Astrocyte (in vitro differentiated cells and primary cell): Measurements from ENCODE around the gene DSCAM. TPM values are rescaled to one million over a fixed set of nuclear protein-coding genes. Genes with fewer than 3 reads are reported as not detected.

ENCODE experiments used
- DNase-seq: peaks from one replicate; pipeline ENCODE4 v3.0.0-alpha.2; 2010; ENCODE audit warnings: low read depth
- FAIRE-seq: peaks from 2 replicates; lab custom pipeline; 2011; peaks lifted over from hg19 to GRCh38; lab: Jason Lieb, UNC
- H2AFZ ChIP-seq: 2 replicates; pipeline ENCODE4 v1.6.0; 2012; ENCODE audit warnings: low read depth, low read length, inconsistent platforms
- H3K27ac ChIP-seq: 2 replicates; pipeline ENCODE4 v1.5.1; 2011; ENCODE audit warnings: low read depth, low read length, inconsistent platforms
- H3K27me3 ChIP-seq: 2 replicates; pipeline ENCODE4 v1.6.0; 2011; ENCODE audit warnings: low read length, inconsistent platforms; ENCODE audit not compliant: insufficient read depth
- H3K36me3 ChIP-seq: 2 replicates; pipeline ENCODE4 v1.5.1; 2011; ENCODE audit warnings: low read length, inconsistent platforms; ENCODE audit not compliant: insufficient read depth
- H3K4me1 ChIP-seq: 2 replicates; pipeline ENCODE4 v1.5.1; 2011; ENCODE audit warnings: low read length, inconsistent platforms; ENCODE audit not compliant: insufficient read depth
- H3K4me2 ChIP-seq: 2 replicates; pipeline ENCODE4 v1.6.0; 2012; ENCODE audit warnings: low read length, inconsistent platforms
- H3K4me3 ChIP-seq: 2 replicates; pipeline ENCODE4 v1.5.1; 2011; ENCODE audit warnings: low read depth, mild to moderate bottlenecking, low read length, inconsistent platforms; ENCODE audit not compliant: insufficient read depth
- H3K79me2 ChIP-seq: 2 replicates; pipeline ENCODE4 v1.6.0; 2012; ENCODE audit warnings: mild to moderate bottlenecking, low read length, inconsistent platforms; ENCODE audit not compliant: insufficient read depth
- H3K9ac ChIP-seq: 2 replicates; pipeline ENCODE4 v1.6.0; 2012; ENCODE audit warnings: mild to moderate bottlenecking, low read length, inconsistent platforms
- H3K9me3 ChIP-seq: 2 replicates; pipeline ENCODE4 v1.5.1; 2012; ENCODE audit warnings: low read depth, mild to moderate bottlenecking, low read length, inconsistent platforms; ENCODE audit not compliant: insufficient read depth
- H4K20me1 ChIP-seq: 2 replicates; pipeline ENCODE4 v1.6.0; 2012; ENCODE audit warnings: low read length, inconsistent platforms; ENCODE audit not compliant: insufficient read depth
- H3K27ac Mint-ChIP-seq: one replicate; pipeline ENCODE4 v1.8.0; 2021; ENCODE audit warnings: mild to moderate bottlenecking, mixed read lengths; ENCODE audit not compliant: unreplicated experiment
- H3K27me3 Mint-ChIP-seq: one replicate; pipeline ENCODE4 v1.8.0; 2021; ENCODE audit warnings: low read depth, mixed read lengths; ENCODE audit not compliant: unreplicated experiment
- H3K36me3 Mint-ChIP-seq: one replicate; pipeline ENCODE4 v1.8.0; 2021; ENCODE audit warnings: low read depth, mixed read lengths; ENCODE audit not compliant: unreplicated experiment
- H3K4me1 Mint-ChIP-seq: one replicate; pipeline ENCODE4 v1.8.0; 2021; ENCODE audit warnings: low read depth, mixed read lengths; ENCODE audit not compliant: unreplicated experiment
- H3K4me3 Mint-ChIP-seq: one replicate; pipeline ENCODE4 v1.8.0; 2021; ENCODE audit warnings: mild to moderate bottlenecking, moderate library complexity, mixed read lengths; ENCODE audit not compliant: unreplicated experiment
- H3K9me3 Mint-ChIP-seq: one replicate; pipeline ENCODE4 v1.8.0; 2021; ENCODE audit warnings: mild to moderate bottlenecking, mixed read lengths; ENCODE audit not compliant: unreplicated experiment
- CTCF ChIP-seq: IDR thresholded peaks from 2 replicates; pipeline ENCODE4 v1.5.1; 2011; ENCODE audit warnings: low read depth, mild to moderate bottlenecking, inconsistent platforms, low read length, moderate library complexity; ENCODE audit not compliant: insufficient read depth
- EZH2 ChIP-seq: IDR thresholded peaks from 2 replicates; pipeline ENCODE4 v1.6.1; 2012; ENCODE audit warnings: mild to moderate bottlenecking, low read length, inconsistent platforms; ENCODE audit not compliant: insufficient read depth
- total RNA-seq: library from RNA; stranded (reverse); gene quantifications from 2 replicates; pipeline ENCODE4 v1.2.1, GENCODE V29; 2021

DSCAM gene
- total RNA-seq, 1 donor from 2014 or later = 0.18 TPM

- H3K4me1 ChIP-seq = no peaks in the 10 kb centered on the region
- Mint-ChIP-seq H3K4me3 (no peak overlapping the region), H3K36me3 (no peaks in the 10 kb centered on the region), H3K9me3 (no peaks in the 10 kb centered on the region), H3K27me3 (no peaks in the 10 kb centered on the region), H3K27ac (no peak overlapping the region), H3K4me1 (no peaks in the 10 kb centered on the region)
- H4K20me1 ChIP-seq = no peaks in the 10 kb centered on the region
- H3K9ac ChIP-seq = no peak overlapping the region
- TF ChIP-seq CTCF (no peak), EZH2 (no peak)
- H3K4me3 ChIP-seq = no peak overlapping the region
- H2AFZ ChIP-seq = no peak overlapping the region
- H3K27ac ChIP-seq = no peak overlapping the region
- H3K9me3 ChIP-seq = no peaks in the 10 kb centered on the region
- FAIRE-seq = no peak
- no peak overlapping the region for H3K4me2 ChIP-seq
- no peaks in the 10 kb centered on the region for H3K36me3 ChIP-seq
- H3K79me2 ChIP-seq = no peaks in the 10 kb centered on the region
- DNase-seq = no peak
- no peaks in the 10 kb centered on the region for H3K27me3 ChIP-seq
Observed at GRCh38 chr21:40819071-40819900, 27.7 kb downstream of the DSCAM start.

GRCh38 chr21:40813918-40814317, 33.0 kb downstream of the DSCAM start:
- no peaks in the 10 kb centered on the region for H3K4me1 Mint-ChIP-seq
- FAIRE-seq (no peak), DNase-seq (no peak)
- H3K9me3 Mint-ChIP-seq = peaks cover under 1% of the 10 kb centered on the region
- H3K4me1 ChIP-seq = no peaks in the 10 kb centered on the region
- H3K4me2 ChIP-seq = no peak overlapping the region
- H3K9me3 ChIP-seq = peaks cover 4% of the 10 kb centered on the region
- H3K79me2 ChIP-seq = no peaks in the 10 kb centered on the region
- no peaks in the 10 kb centered on the region for H3K27me3 Mint-ChIP-seq
- no peaks in the 10 kb centered on the region for H3K36me3 Mint-ChIP-seq
- no peaks in the 10 kb centered on the region for H3K36me3 ChIP-seq
- no peak for TF ChIP-seq EZH2
- TF ChIP-seq CTCF = no peak
- H3K9ac ChIP-seq = no peak overlapping the region
- H3K4me3 Mint-ChIP-seq = no peak overlapping the region
- no peaks in the 10 kb centered on the region for H4K20me1 ChIP-seq
- no peak overlapping the region for H3K27ac ChIP-seq
- no peak overlapping the region for H3K27ac Mint-ChIP-seq
- H3K27me3 ChIP-seq = no peaks in the 10 kb centered on the region
- H2AFZ ChIP-seq = no peak overlapping the region
- no peak overlapping the region for H3K4me3 ChIP-seq

- TF ChIP-seq CTCF (no peak), EZH2 (no peak)
- no peaks in the 10 kb centered on the region for H3K27me3 Mint-ChIP-seq
- peaks cover 6% of the 10 kb centered on the region for H3K9me3 Mint-ChIP-seq
- Histone ChIP-seq H3K9ac (no peak overlapping the region), H3K27me3 (no peaks in the 10 kb centered on the region), H3K27ac (no peak overlapping the region), H3K4me2 (no peak overlapping the region), H3K36me3 (no peaks in the 10 kb centered on the region), H2AFZ (no peak overlapping the region), H3K79me2 (no peaks in the 10 kb centered on the region), H4K20me1 (no peaks in the 10 kb centered on the region), H3K4me1 (no peaks in the 10 kb centered on the region), H3K4me3 (no peak overlapping the region), H3K9me3 (peaks cover 4% of the 10 kb centered on the region)
- no peaks in the 10 kb centered on the region for H3K4me1 Mint-ChIP-seq
- no peak overlapping the region for H3K27ac Mint-ChIP-seq
- no peak overlapping the region for H3K4me3 Mint-ChIP-seq
- no peaks in the 10 kb centered on the region for H3K36me3 Mint-ChIP-seq
- FAIRE-seq (no peak), DNase-seq (no peak)
Observed at GRCh38 chr21:40809673-40810197, 37.2 kb downstream of the DSCAM start.
